GM18909 (cell line): ENCODE measurements around the gene CFAP410.
"Not testable (repeated sequence)": the region's sequence is repeated elsewhere in the genome, so short reads cannot be mapped to it uniquely, and the experiment has no call there.

Experiments used
- ATAC-seq: cut with Tn5 transposase; IDR thresholded peaks from one replicate; pipeline ENCODE4 v1.9.1; 2021; ENCODE audit warnings: mild to moderate bottlenecking; ENCODE audit not compliant: unreplicated experiment, poor library complexity

Gene CFAP410

GRCh38 chr21:44290327-44291077, 48.7 kb downstream of the CFAP410 start:
- no peak for ATAC-seq

GRCh38 chr21:44289381-44290010, 49.7 kb downstream of the CFAP410 start:
- ATAC-seq = no peak

- no peak for ATAC-seq
Observed at GRCh38 chr21:44288251-44289110, 50.7 kb downstream of the CFAP410 start.

GRCh38 chr21:44286716-44287632, 52.2 kb downstream of the CFAP410 start:
- ATAC-seq = no peak

- ATAC-seq = no peak
Observed at GRCh38 chr21:44286086-44286715, 53.0 kb downstream of the CFAP410 start.

- no peak for ATAC-seq
Observed at GRCh38 chr21:44285138-44285992, 53.8 kb downstream of the CFAP410 start, which contains the start of gene AIRE. Gene AIRE, plus strand, starts transcription at chr21:44285876. Its CDS starts 131 bp downstream, at chr21:44286007.

GRCh38 chr21:44283948-44284347, 55.2 kb downstream of the CFAP410 start:
- no peak for ATAC-seq

GRCh38 chr21:44283211-44283785, 55.9 kb downstream of the CFAP410 start:
- not testable (repeated sequence) for ATAC-seq

- no peak for ATAC-seq
Observed at GRCh38 chr21:44282370-44282769, 56.8 kb downstream of the CFAP410 start.

- ATAC-seq = no peak
Observed at GRCh38 chr21:44281801-44282200, 57.4 kb downstream of the CFAP410 start.

- no peak for ATAC-seq
Observed at GRCh38 chr21:44279354-44280260, 59.6 kb downstream of the CFAP410 start.
